ENCODE data around the gene MIEF2.

MIEF2 gene

DNA sequence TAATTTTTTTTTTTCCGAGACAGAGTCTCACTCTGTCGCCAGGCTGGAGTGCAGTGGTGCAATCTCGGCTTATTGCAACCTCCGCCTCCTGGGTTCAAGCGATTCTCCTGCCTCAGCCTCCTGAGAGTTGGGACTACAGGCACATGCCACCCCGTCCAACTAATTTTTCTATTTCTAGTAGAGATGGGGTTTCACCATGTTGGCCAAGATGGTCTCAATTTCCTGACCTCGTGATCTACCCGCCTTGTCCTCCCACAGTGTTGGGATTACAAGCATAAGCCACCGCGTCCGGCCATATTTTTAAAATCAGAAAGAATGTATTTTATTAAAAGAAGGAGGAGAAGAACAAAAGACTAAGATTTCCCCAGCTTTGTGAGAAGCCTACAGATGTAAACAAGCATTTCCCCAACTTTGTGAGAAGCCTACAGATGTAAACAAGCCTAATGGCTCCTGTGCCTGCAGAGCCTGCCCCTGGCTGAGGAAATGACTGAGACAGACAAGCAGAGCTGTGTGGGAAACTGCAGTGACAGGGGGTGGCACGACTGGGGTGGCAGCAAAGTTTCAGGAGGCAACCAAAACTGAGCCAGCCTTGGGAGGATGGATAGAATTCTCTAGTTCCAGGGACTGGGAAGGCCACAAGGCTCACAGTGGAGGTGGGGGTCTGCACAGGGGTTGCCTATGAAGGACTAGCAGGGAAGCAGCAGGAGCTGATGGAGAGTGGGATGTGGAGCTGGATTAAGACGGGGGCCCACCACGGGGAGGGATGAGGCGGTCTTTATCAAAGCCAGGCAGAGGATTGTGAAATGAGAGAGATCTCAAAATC lies 31.5 kb downstream of the MIEF2 start:
- TF ChIP-seq TAF1 (IDR thresholded peaks at IDR 0.05; ENCODE audit: borderline replicate concordance, insufficient read depth, low read length) (no peak), REST (IDR thresholded peaks at IDR 0.05; ENCODE audit: insufficient read depth in 1 of 2, low read depth in 2 of 2, low read length in 2 of 2) (no peak)

DNA sequence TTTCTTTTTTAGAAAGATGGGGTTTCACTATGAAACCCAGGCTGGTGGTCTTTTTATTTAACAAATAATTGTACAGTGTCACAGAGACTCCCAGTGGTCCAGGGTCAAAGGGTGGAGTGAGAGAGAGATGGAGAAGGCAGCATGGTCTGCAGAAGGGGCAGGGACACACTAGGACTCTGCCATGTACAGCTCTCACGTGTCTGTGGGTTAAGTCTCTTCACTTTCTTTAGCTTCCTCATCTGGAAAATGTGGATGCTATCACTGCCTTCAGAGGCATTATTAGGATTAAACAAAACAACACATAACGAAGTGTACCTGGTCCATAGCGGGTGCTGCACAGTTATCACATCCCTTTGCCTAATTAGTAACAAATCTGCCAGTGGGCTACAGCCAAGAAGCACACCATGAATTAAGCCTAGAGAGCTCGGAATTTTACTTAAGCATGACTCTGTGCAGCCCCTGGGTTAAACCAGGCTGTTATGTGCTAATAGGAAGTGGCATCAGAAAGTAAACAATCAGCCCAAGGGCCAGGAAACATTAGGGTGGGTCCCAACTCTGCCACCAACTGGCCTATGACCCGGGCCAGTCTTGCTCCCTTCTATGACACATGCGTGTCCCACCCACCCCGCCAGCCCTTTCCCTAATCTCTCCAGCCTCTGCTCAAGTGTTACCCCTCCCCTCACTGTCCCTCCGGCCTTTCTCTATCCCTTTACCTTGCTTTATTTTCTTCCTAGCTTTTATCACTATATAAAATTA lies 40.4 kb downstream of the MIEF2 start:
- TF ChIP-seq POLR2AphosphoS5 (IDR thresholded peaks at IDR 0.05; ENCODE audit: low read depth, low read length) (peak; percentile 34; the same call in 1 of the 2 replicates), FOXP2 (optimal IDR thresholded peaks at IDR 0.05; ENCODE audit: borderline replicate concordance, extremely low read depth, extremely low read length, insufficient read depth) (no peak), TAF1 (IDR thresholded peaks at IDR 0.05; ENCODE audit: borderline replicate concordance, insufficient read depth, low read length) (no peak)

GRCh38 chr17:18309202-18309601 lies 48.7 kb downstream of the MIEF2 start:
- TF ChIP-seq FOXP2 (optimal IDR thresholded peaks at IDR 0.05; ENCODE audit: borderline replicate concordance, extremely low read depth, extremely low read length, insufficient read depth) (no peak), POLR2AphosphoS5 (IDR thresholded peaks at IDR 0.05; ENCODE audit: low read depth, low read length) (no peak), SIN3A (IDR thresholded peaks at IDR 0.05; ENCODE audit: borderline replicate concordance, insufficient read depth, low read length) (no peak), TAF1 (IDR thresholded peaks at IDR 0.05; ENCODE audit: borderline replicate concordance, insufficient read depth, low read length) (no peak), REST (IDR thresholded peaks at IDR 0.05; ENCODE audit: insufficient read depth in 1 of 2, low read depth in 2 of 2, low read length in 2 of 2) (no peak)

DNA sequence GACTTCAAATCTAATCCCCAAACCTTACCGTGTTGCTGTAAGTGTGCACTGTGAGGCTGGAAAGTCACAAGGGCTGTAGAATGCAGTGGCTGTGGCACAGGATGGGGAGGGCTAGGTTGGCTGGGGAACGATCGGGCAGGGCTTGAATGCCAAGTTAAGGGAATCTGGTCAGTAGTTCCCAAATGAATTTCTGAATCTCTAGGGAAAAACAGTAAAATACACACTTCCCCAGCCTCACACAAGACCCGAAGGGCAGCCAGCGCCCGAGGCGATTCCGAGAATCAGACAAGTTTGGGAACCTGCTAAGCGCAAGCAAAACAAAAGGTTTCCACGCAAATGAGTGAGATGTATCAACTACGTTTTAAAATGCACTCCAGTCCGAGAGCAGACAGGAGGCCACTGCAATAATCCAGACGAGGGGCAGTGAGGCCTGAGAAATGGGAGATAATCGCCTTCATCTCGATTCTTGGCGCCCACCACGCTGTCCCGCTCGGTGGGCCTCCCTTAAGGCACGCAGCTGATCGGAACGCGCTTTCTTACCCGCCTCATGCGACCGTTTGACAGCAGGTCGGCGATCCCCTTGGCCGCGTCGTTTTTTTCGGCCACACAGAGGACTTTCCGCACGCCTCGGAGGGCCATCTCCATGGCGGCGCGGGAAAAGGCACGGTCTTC lies 53.7 kb downstream of the MIEF2 start:
- TF ChIP-seq TAF1 (IDR thresholded peaks at IDR 0.05; ENCODE audit: borderline replicate concordance, insufficient read depth, low read length) (no peak), REST (IDR thresholded peaks at IDR 0.05; ENCODE audit: insufficient read depth in 1 of 2, low read depth in 2 of 2, low read length in 2 of 2) (no peak), FOXP2 (optimal IDR thresholded peaks at IDR 0.05; ENCODE audit: borderline replicate concordance, extremely low read depth, extremely low read length, insufficient read depth) (no peak)

DNA sequence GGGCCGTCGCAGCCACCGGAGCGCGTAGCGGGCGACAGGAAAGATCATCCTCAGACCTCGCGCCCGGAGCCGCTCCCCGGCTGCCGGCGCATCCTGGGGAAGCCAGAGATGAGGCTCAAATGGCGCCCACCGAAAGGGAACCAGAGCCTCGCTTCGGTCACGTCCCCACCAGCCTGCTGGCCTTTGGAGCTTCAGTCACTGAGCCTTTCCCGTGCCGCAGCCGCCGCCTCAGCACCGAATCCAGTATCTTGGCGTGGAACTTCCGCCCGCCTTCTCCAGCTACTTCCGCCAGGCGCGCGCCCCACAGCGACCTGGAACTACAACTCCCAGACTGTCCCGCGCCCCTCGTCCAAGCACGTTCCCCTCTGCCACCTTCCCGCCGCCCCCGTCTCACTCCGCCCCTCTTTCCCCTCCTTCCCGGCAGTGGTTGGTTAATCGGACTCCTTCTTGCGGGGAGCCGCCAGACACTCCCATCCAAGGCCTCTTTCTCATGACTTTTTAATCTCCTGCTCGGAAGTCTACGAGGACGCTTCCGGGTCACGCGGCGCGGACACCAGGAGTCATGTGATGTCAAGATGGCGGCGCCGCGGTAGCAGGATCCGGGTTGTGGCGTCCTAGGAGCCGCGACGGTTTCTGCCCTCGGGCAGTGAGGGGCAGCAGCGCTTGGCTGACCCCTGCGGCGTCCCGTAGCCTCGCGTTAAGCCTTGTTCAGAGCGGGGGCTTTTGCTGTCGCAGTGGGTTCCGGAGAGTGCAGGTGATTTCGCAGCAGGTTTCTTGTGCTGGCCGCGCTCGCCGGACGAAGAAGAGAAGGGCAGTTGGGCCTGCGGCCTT lies 54.5 kb downstream of the MIEF2 start, which contains the start of the genes SMCR8 and TOP3A:
Gene SMCR8, plus strand, starts transcription at position 563 of the 831 bp plus-strand sequence. CDS start 497 bp downstream, outside the sequence.
Gene TOP3A, minus strand, starts transcription at position 264 of the 831 bp plus-strand sequence. Its CDS starts 216 bp downstream, at position 48.
- peak; percentile 84 for TF ChIP-seq POLR2AphosphoS5 (IDR thresholded peaks at IDR 0.05; ENCODE audit: low read depth, low read length)
- TF ChIP-seq REST (IDR thresholded peaks at IDR 0.05; ENCODE audit: insufficient read depth in 1 of 2, low read depth in 2 of 2, low read length in 2 of 2), result peak in 1 of 2 experiments; percentile 15; a peak in 1 of 4 replicates
- TF ChIP-seq FOXP2 (optimal IDR thresholded peaks at IDR 0.05; ENCODE audit: borderline replicate concordance, extremely low read depth, extremely low read length, insufficient read depth), result no peak
- TF ChIP-seq TAF1 (IDR thresholded peaks at IDR 0.05; ENCODE audit: borderline replicate concordance, insufficient read depth, low read length), result peak; percentile 86; the same call in 1 of the 2 replicates
- TF ChIP-seq SIN3A (IDR thresholded peaks at IDR 0.05; ENCODE audit: borderline replicate concordance, insufficient read depth, low read length), result no peak; the same call in 1 of the 2 replicates
